A549 (cell line): ENCODE results near the gene C10orf90. TPM values are rescaled to one million over a fixed set of nuclear protein-coding genes. Genes with fewer than 3 reads are reported as not detected.

Experiments
- ATAC-seq, 2 experiments: fragments of 200-7000 bp in 1 of 2; fragments of >200 bp in 1 of 2; cut with Nextera tagmentation in 1 of 2; cut with Tn5 transposase in 1 of 2; 3 replicates each; pipeline versions ENCODE4 v1.8.0 to v1.9.1; 2018 to 2020; ENCODE audit warnings: mild to moderate bottlenecking in 1 of 2, moderate library complexity in 1 of 2
- CTCF ChIA-PET: fragments of 300-600 bp; sonication (Branson Sonifier 250); formaldehyde crosslinking; extraction: SDS; loops from one replicate; lab custom pipeline; 2021; ENCODE audit warnings: antibody characterized with exemption, inconsistent platforms; lab: Yijun Ruan, JAX
- POLR2A ChIA-PET: fragments of 350-600 bp; formaldehyde crosslinking; extraction: SDS; loops from one replicate; lab custom pipeline; 2021; ENCODE audit warnings: antibody characterized with exemption, inconsistent platforms; lab: Yijun Ruan, JAX
- DNase-seq, 2 experiments: peaks; one replicate each; pipeline versions ENCODE4 v3.0.0 to v3.0.0-alpha.2; 2011 to 2016; ENCODE audit warnings: low read depth in 1 of 2, low spot score in 1 of 2
- FAIRE-seq: peaks from 2 replicates; lab custom pipeline; 2011; peaks lifted over from hg19 to GRCh38; lab: Jason Lieb, UNC
- H3K27ac ChIP-seq, 2 experiments: fragments of >200 bp; sonication (Bioruptor Twin); formaldehyde crosslinking; 3 replicates each; pipeline ENCODE4 v1.5.1; 2016 to 2017
- H3K4me1 ChIP-seq: fragments of >200 bp; sonication (Bioruptor Twin); formaldehyde crosslinking; 3 replicates; pipeline ENCODE4 v1.6.1; 2016
- H3K4me2 ChIP-seq: fragments of >200 bp; sonication (Bioruptor Twin); formaldehyde crosslinking; 3 replicates; pipeline ENCODE4 v1.6.1; 2016
- H3K4me3 ChIP-seq: fragments of >200 bp; sonication (Bioruptor Twin); formaldehyde crosslinking; 3 replicates; pipeline ENCODE4 v1.5.1; 2016
- H3K9me3 ChIP-seq: fragments of >200 bp; sonication (Bioruptor Twin); formaldehyde crosslinking; 3 replicates; pipeline ENCODE4 v1.6.1; 2016
- BHLHE40 ChIP-seq: IDR thresholded peaks from 2 replicates; pipeline ENCODE4 v1.6.1; 2012; ENCODE audit warnings: low read depth, low read length, inconsistent platforms
- CBX2 ChIP-seq: fragments of 200-600 bp; sonication (generic); IDR thresholded peaks from 2 replicates; pipeline ENCODE4 v1.6.1; 2016; ENCODE audit warnings: low read depth, mild to moderate bottlenecking, borderline replicate concordance
- CBX8 ChIP-seq: fragments of 200-600 bp; sonication (generic); IDR thresholded peaks from 2 replicates; pipeline ENCODE4 v1.6.1; 2016
- CHD2 ChIP-seq: fragments of 150-350 bp; IDR thresholded peaks from 2 replicates; pipeline ENCODE4 v1.6.1; 2014; ENCODE audit warnings: low read length; ENCODE audit not compliant: partially characterized antibody
- CHD4 ChIP-seq: fragments of 200-600 bp; sonication (generic); IDR thresholded peaks from 2 replicates; pipeline ENCODE4 v1.6.1; 2016; ENCODE audit warnings: antibody characterized with exemption, mild to moderate bottlenecking, borderline replicate concordance
- EP300 ChIP-seq, 2 experiments: fragments of >200 bp; sonication (Bioruptor Twin); formaldehyde crosslinking; IDR thresholded peaks; 2 replicates in 1 of 2; 3 replicates in 1 of 2; pipeline ENCODE4 v1.6.1; 2016 to 2017
- ESRRA ChIP-seq: fragments of 150-350 bp; IDR thresholded peaks from 2 replicates; pipeline ENCODE4 v1.6.1; 2014; ENCODE audit warnings: mild to moderate bottlenecking, low read length, borderline replicate concordance
- FOXS1 ChIP-seq: fragments of 250-450 bp; sonication (Bioruptor Pico); IDR thresholded peaks from 2 replicates; pipeline ENCODE4 v1.5.0; 2020; ENCODE audit warnings: mild to moderate bottlenecking, moderate library complexity
- GATA3 ChIP-seq: IDR thresholded peaks from 2 replicates; pipeline ENCODE4 v1.6.1; 2012; ENCODE audit warnings: borderline replicate concordance
- HDAC2 ChIP-seq: fragments of 200-600 bp; sonication (generic); IDR thresholded peaks from 2 replicates; pipeline ENCODE4 v1.6.1; 2016
- HEYL ChIP-seq: fragments of 250-450 bp; sonication (Bioruptor Pico); IDR thresholded peaks from 2 replicates; pipeline ENCODE4 v1.8.0; 2021; ENCODE audit warnings: mild to moderate bottlenecking, moderate library complexity
- HMGXB4 ChIP-seq: fragments of 250-450 bp; sonication (Bioruptor Pico); IDR thresholded peaks from 2 replicates; pipeline ENCODE4 v1.5.0; 2021; ENCODE audit warnings: mild to moderate bottlenecking, moderate library complexity, borderline replicate concordance
- HOXA7 ChIP-seq: fragments of 250-450 bp; sonication (Bioruptor Pico); IDR thresholded peaks from 2 replicates; pipeline ENCODE4 v1.5.0; 2020; ENCODE audit warnings: mild to moderate bottlenecking, moderate library complexity
- HOXB13 ChIP-seq: fragments of 250-450 bp; sonication (Bioruptor Pico); IDR thresholded peaks from 2 replicates; pipeline ENCODE4 v1.5.0; 2020; ENCODE audit warnings: low read depth, mild to moderate bottlenecking, moderate library complexity
- JUN ChIP-seq, 2 experiments: fragments of >200 bp; sonication (Bioruptor Twin); formaldehyde crosslinking; IDR thresholded peaks; 2 replicates in 1 of 2; 3 replicates in 1 of 2; pipeline ENCODE4 v1.6.1; 2016 to 2017
- NFE2L2 ChIP-seq: fragments of 150-350 bp; conservative IDR thresholded peaks from 2 replicates; pipeline ENCODE4 v1.6.1; 2014; ENCODE audit warnings: low read length
- NPAS2 ChIP-seq: fragments of 250-450 bp; sonication (Bioruptor Pico); IDR thresholded peaks from 2 replicates; pipeline ENCODE4 v1.8.0; 2022; ENCODE audit warnings: mild to moderate bottlenecking, moderate library complexity, borderline replicate concordance
- NR3C1 ChIP-seq: fragments of >200 bp; sonication (Bioruptor Twin); formaldehyde crosslinking; IDR thresholded peaks from 3 replicates; pipeline ENCODE4 v1.6.1; 2017
- POLR2A ChIP-seq: IDR thresholded peaks from 2 replicates; pipeline ENCODE4 v1.6.1; 2012; ENCODE audit warnings: mild to moderate bottlenecking, low read length
- POLR2AphosphoS2 ChIP-seq: conservative IDR thresholded peaks from 2 replicates; pipeline ENCODE4 v1.6.1; 2012; ENCODE audit warnings: low read length, improper control_type of control experiment, inconsistent platforms
- RAD21 ChIP-seq, 2 experiments: fragments of >200 bp in 1 of 2; sonication (Bioruptor Twin) in 1 of 2; formaldehyde crosslinking in 1 of 2; IDR thresholded peaks in 1 of 2; conservative IDR thresholded peaks in 1 of 2; 2 replicates in 1 of 2; 3 replicates in 1 of 2; pipeline ENCODE4 v1.6.1; 2012 to 2018; ENCODE audit warnings: inconsistent platforms in 1 of 2
- RCOR1 ChIP-seq: fragments of 150-350 bp; IDR thresholded peaks from 2 replicates; pipeline ENCODE4 v1.6.1; 2014; ENCODE audit warnings: antibody characterized with exemption, low read length, low read depth
- REST ChIP-seq: fragments of 200-600 bp; sonication (generic); IDR thresholded peaks from 2 replicates; pipeline ENCODE4 v1.6.1; 2016; ENCODE audit warnings: antibody characterized with exemption, mild to moderate bottlenecking, moderate library complexity
- RFX5 ChIP-seq: fragments of 450-650 bp; IDR thresholded peaks from 2 replicates; pipeline ENCODE4 v1.7.1; 2014; ENCODE audit warnings: antibody characterized with exemption, mild to moderate bottlenecking, moderate library complexity
- SREBF2 ChIP-seq: fragments of 450-650 bp; IDR thresholded peaks from 2 replicates; pipeline ENCODE4 v1.6.1; 2014; ENCODE audit warnings: mild to moderate bottlenecking, moderate library complexity
- TFCP2L1 ChIP-seq: fragments of 250-450 bp; sonication (Bioruptor Pico); IDR thresholded peaks from 2 replicates; pipeline ENCODE4 v1.5.0; 2021; ENCODE audit warnings: mild to moderate bottlenecking
- WGBS: methylation state at CpG from one replicate; pipeline ENCODE4 v1.1.6; 2017; ENCODE audit errors: missing lambda C conversion rate; 5-methylcytosine and 5-hydroxymethylcytosine counted together
- polyA plus RNA-seq, 4 experiments: library from polyadenylated mRNA; depleted of rRNA in 3 of 4; stranded (reverse); fragments of >200 nt; fragmentation: RNase III in 1 of 4; extraction: RNeasy Plus Mini Kit Qiagen cat#74134 plus additional on column Dnase treatment in 1 of 4; gene quantifications; 2 replicates in 3 of 4; 3 replicates in 1 of 4; pipeline ENCODE4 v1.2.3, GENCODE V29; 2011 to 2017
- TF ChIP-seq, protein P1 (sequence below): fragments of 450-650 bp; IDR thresholded peaks from 2 replicates; pipeline ENCODE4 v1.6.1; 2014; ENCODE audit warnings: antibody characterized with exemption
- TF ChIP-seq, protein P2 (sequence below): fragments of >200 bp; sonication (Bioruptor Twin); formaldehyde crosslinking; IDR thresholded peaks from 3 replicates; pipeline ENCODE4 v1.6.1; 2016
- TF ChIP-seq, protein P3 (sequence below): IDR thresholded peaks from 2 replicates; pipeline ENCODE4 v1.6.1; 2012; ENCODE audit warnings: low read depth, borderline replicate concordance

C10orf90 gene
- polyA plus RNA-seq, 2 of the 4 experiments (the other 2 are of a cell fraction) = 0.70 to 2.0 TPM

DNA sequence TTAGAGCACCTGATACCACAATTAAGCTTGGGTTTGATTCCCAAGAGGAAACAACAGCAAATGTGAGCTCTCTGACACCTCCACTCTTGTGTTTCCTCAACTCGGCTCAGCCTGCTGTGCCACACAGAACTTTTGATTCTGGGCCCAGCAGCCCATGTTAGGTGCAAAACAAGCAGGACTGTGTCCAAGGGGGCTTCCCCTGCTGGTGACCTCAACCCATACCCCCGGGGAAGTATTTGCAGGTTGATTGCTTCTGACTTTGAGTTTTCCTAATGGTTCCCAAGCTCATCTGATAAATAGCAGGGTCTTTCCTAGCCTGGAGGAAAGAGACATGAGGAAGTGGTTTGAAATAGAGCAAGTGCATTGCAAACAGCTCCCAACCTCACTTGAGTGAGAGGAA lies 238.7 kb downstream of the C10orf90 start:
- Histone ChIP-seq H3K4me2 (no peak overlapping the region), H3K27ac (no peak overlapping the region), H3K4me3 (no peak overlapping the region), H3K9me3 (no peaks in the 10 kb centered on the region), H3K4me1 (0 out of 3 replicates have a peak, but pooled peaks cover 8% of the 10 kb centered on the region)
- WGBS = 40% methylated on average over 2 of the region's 2 CpGs
- DNase-seq (no peak), FAIRE-seq (no peak), ATAC-seq (no peak)
- ChIA-PET CTCF (interaction anchor here (0.9 to 1.9 kb wide), 3 partner anchors 8 to 72 kb away, joined by 3 to 5 read pairs (median 4); no protein-coding TSS in a partner anchor), POLR2A (no interaction called here)
- no peak for TF ChIP-seq RFX5
- no peak for TF ChIP-seq NFE2L2
- TF ChIP-seq NR3C1 = no peak
- no peak for TF ChIP-seq REST
- TF ChIP-seq, protein P1, sequence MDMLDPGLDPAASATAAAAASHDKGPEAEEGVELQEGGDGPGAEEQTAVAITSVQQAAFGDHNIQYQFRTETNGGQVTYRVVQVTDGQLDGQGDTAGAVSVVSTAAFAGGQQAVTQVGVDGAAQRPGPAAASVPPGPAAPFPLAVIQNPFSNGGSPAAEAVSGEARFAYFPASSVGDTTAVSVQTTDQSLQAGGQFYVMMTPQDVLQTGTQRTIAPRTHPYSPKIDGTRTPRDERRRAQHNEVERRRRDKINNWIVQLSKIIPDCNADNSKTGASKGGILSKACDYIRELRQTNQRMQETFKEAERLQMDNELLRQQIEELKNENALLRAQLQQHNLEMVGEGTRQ = no peak
- no peak for TF ChIP-seq HOXB13 (CRISPR knock-in tag)
- TF ChIP-seq SREBF2 = no peak
- no peak for TF ChIP-seq BHLHE40
- no peak for TF ChIP-seq HOXA7 (CRISPR knock-in tag)
- no peak for TF ChIP-seq GATA3
- TF ChIP-seq, protein P2, sequence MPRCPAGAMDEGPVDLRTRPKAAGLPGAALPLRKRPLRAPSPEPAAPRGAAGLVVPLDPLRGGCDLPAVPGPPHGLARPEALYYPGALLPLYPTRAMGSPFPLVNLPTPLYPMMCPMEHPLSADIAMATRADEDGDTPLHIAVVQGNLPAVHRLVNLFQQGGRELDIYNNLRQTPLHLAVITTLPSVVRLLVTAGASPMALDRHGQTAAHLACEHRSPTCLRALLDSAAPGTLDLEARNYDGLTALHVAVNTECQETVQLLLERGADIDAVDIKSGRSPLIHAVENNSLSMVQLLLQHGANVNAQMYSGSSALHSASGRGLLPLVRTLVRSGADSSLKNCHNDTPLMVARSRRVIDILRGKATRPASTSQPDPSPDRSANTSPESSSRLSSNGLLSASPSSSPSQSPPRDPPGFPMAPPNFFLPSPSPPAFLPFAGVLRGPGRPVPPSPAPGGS = no peak
- TF ChIP-seq TFCP2L1 (CRISPR knock-in tag) = no peak
- TF ChIP-seq, protein P3, sequence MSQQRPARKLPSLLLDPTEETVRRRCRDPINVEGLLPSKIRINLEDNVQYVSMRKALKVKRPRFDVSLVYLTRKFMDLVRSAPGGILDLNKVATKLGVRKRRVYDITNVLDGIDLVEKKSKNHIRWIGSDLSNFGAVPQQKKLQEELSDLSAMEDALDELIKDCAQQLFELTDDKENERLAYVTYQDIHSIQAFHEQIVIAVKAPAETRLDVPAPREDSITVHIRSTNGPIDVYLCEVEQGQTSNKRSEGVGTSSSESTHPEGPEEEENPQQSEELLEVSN = no peak
- no peak for TF ChIP-seq RCOR1
- no peak for TF ChIP-seq HMGXB4 (CRISPR knock-in tag)
- no peak for TF ChIP-seq CBX2
- TF ChIP-seq CHD2 = no peak
- no peak for TF ChIP-seq NPAS2 (CRISPR knock-in tag)
- no peak for TF ChIP-seq POLR2AphosphoS2

DNA sequence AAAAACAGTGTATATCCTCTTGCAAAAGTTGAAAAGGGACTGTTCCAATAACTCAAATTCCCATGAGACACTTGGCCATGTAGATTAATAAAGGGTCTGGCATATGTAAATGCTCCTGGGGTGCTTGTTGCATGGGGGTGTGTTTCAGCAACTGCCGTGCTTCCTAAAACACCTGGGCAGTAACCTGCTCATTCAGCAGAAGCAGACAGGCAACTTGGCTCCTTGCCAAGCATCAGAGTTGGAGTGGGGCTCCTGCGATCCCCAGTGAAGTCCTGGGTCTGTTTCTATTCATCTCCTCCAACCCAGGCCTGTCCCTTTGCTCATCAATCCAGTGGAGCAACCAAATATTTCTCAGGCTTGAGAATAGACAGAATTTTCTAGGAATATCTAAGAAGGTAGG lies 240.0 kb downstream of the C10orf90 start:
- 71% methylated on average over 2 of the region's 2 CpGs for WGBS
- no peak for TF ChIP-seq CHD4
- no peak for TF ChIP-seq CBX8
- TF ChIP-seq ESRRA = no peak
- no peak for TF ChIP-seq HEYL (CRISPR knock-in tag)
- no peak for TF ChIP-seq POLR2A
- no peak for TF ChIP-seq RAD21 (conservative IDR thresholded peaks at IDR 0.05 in 1 of 2, IDR thresholded peaks at IDR 0.05 in 1 of 2)
- TF ChIP-seq HDAC2 = no peak
- no peak for TF ChIP-seq FOXS1 (CRISPR knock-in tag)
- no peak for TF ChIP-seq JUN (IDR thresholded peaks at IDR 0.05)
- no peak for TF ChIP-seq EP300 (IDR thresholded peaks at IDR 0.05)
- TF ChIP-seq, all 56 proteins: peak for 0
- Histone ChIP-seq H3K4me3 (no peak overlapping the region), H3K27ac (no peak overlapping the region), H3K9me3 (no peaks in the 10 kb centered on the region), H3K4me2 (no peak overlapping the region), H3K4me1 (0 out of 3 replicates have a peak, but pooled peaks cover 8% of the 10 kb centered on the region)
- ATAC-seq = no peak
- ChIA-PET CTCF (interaction anchor here (0.6 to 1.9 kb wide), 2 partner anchors 9 to 313 kb away, joined by 3 to 5 read pairs; no protein-coding TSS in a partner anchor), POLR2A (no interaction called here)
- DNase-seq = no peak
- no peak for FAIRE-seq
